ENCODE data around the gene SYT13. TPM values are rescaled to one million over a fixed set of nuclear protein-coding genes. Genes with fewer than 3 reads are reported as not detected.

SYT13 gene
- total and polyA plus RNA-seq, 2 of the 4 experiments (the other 2 are of a cell fraction): not detected

GRCh38 chr11:45285250-45285828 is 802 bp downstream of the SYT13 start:
- Histone ChIP-seq H4K20me1 (ENCODE audit: insufficient read depth, low read length) (no peaks in the 10 kb centered on the region), H4K5ac (ENCODE audit: low read depth, low read length) (no peak overlapping the region), H2AFZ (replicated peaks; ENCODE audit: low read length, poor library complexity) (no peak overlapping the region), H3K18ac (ENCODE audit: low read depth, low read length) (no peak overlapping the region), H4K91ac (ENCODE audit: insufficient read depth, low read depth, low read length) (no peak overlapping the region), H3K27me3 (ENCODE audit: control insufficient read depth, insufficient read depth, low read length) (peaks cover 45% of the 10 kb centered on the region), H3K9me3 (ENCODE audit: control insufficient read depth, insufficient read depth, low read length) (peaks cover 9% of the 10 kb centered on the region; the same call in 1 of the 2 replicates), H3K23ac (ENCODE audit: low read depth, low read length) (no peak overlapping the region), H4K8ac (ENCODE audit: low read depth in 2 of 2, low read length in 2 of 2) (no peak overlapping the region), H3K79me1 (ENCODE audit: low read depth in 1 of 2, low read length in 2 of 2) (no peaks in the 10 kb centered on the region), H3K4me2 (ENCODE audit: low read depth, low read length) (no peak overlapping the region), H3K4me1 (ENCODE audit: control insufficient read depth, insufficient read depth, low read length) (no peaks in the 10 kb centered on the region), H2AK9ac (replicated peaks; ENCODE audit: low read depth, low read length, poor library complexity) (no peak overlapping the region), H2AK5ac (ENCODE audit: low read depth, low read length) (no peak overlapping the region), H3K9ac (ENCODE audit: low read depth, low read length) (no peak overlapping the region), H3K9me1 (ENCODE audit: insufficient read depth, low read length) (no peaks in the 10 kb centered on the region), H3K4me3 (ENCODE audit: insufficient read depth, low read depth, low read length) (no peak overlapping the region), H3K56ac (ENCODE audit: extremely low read depth, insufficient read depth, low read length) (no peak overlapping the region), H2BK5ac (ENCODE audit: low read depth, low read length, poor library complexity, severe bottlenecking) (no peak overlapping the region), H3K36me3 (ENCODE audit: control insufficient read depth, insufficient read depth, low read length) (no peaks in the 10 kb centered on the region), H2BK120ac (ENCODE audit: low read depth, low read length) (no peak overlapping the region), H2BK15ac (ENCODE audit: low read depth, low read length) (no peak overlapping the region), H3K27ac (ENCODE audit: insufficient read depth, low read length) (no peak overlapping the region), H2BK20ac (ENCODE audit: low read depth, low read length) (no peak overlapping the region), H3K4ac (ENCODE audit: low read depth, low read length) (no peak overlapping the region), H3K14ac (replicated peaks; ENCODE audit: low read depth, low read length) (no peak overlapping the region)
- dilution Hi-C loops (cut with HindIII; ENCODE audit: low sequenced_read_pairs, unreplicated experiment): no loop called here
- DNase-seq (no peak), ATAC-seq (ENCODE audit: low read depth) (no peak)
- TF ChIP-seq FOS (IDR thresholded peaks at IDR 0.05; ENCODE audit: low read depth, low read length): no peak
- TF ChIP-seq CHD1 (IDR thresholded peaks at IDR 0.05; ENCODE audit: low read depth, low read length): no peak
- TF ChIP-seq CEBPB (IDR thresholded peaks at IDR 0.05; ENCODE audit: low read depth, low read length): no peak
- no peak for TF ChIP-seq CTCF (conservative IDR thresholded peaks at IDR 0.05; ENCODE audit: low read depth, low read length)
- no peak for TF ChIP-seq USF2 (IDR thresholded peaks at IDR 0.05; ENCODE audit: low read depth, low read length)
- TF ChIP-seq SMC3 (IDR thresholded peaks at IDR 0.05; ENCODE audit: low read depth, low read length): no peak
- TF ChIP-seq RAD21 (IDR thresholded peaks at IDR 0.05; ENCODE audit: low read length): no peak
- TF ChIP-seq RFX5 (IDR thresholded peaks at IDR 0.05; ENCODE audit: low read depth, low read length): no peak
- TF ChIP-seq MAZ (IDR thresholded peaks at IDR 0.05; ENCODE audit: borderline replicate concordance, low read depth, low read length): no peak
- TF ChIP-seq BHLHE40 (IDR thresholded peaks at IDR 0.05; ENCODE audit: low read depth, low read length): no peak
- TF ChIP-seq RCOR1 (IDR thresholded peaks at IDR 0.05; ENCODE audit: insufficient replicate concordance, low read length): no peak
- TF ChIP-seq MAFK (IDR thresholded peaks at IDR 0.05; ENCODE audit: low read depth, low read length): no peak
- no peak for TF ChIP-seq NFE2L2 (IDR thresholded peaks at IDR 0.05; ENCODE audit: low read depth, low read length)
- TF ChIP-seq MXI1 (IDR thresholded peaks at IDR 0.05; ENCODE audit: borderline replicate concordance, low read depth, low read length): no peak
- TF ChIP-seq ELK1 (IDR thresholded peaks at IDR 0.05; ENCODE audit: borderline replicate concordance, low read depth, low read length): no peak
- TF ChIP-seq POLR2A (IDR thresholded peaks at IDR 0.05; ENCODE audit: low read depth, low read length): no peak
- WGBS, 2 experiments (ENCODE audit: extremely low coverage in 2 of 2, insufficient read length in 1 of 2): 12% methylated on average over 10 of the region's 13 CpGs; no CpG with 5 or more reads in 1 of the 2 experiments
- intact Hi-C loops (cut with micrococcal nuclease): no loop called here
- no TSS peak for BruUV-seq (replicated peaks)
- CTCF ChIA-PET: no interaction called here
- POLR2A ChIA-PET (ENCODE audit: unreplicated experiment): no interaction called here
- in situ Hi-C loops (cut with MboI; ENCODE audit: low sequenced_read_pairs): loop anchor here (25.0 kb wide), 1 partner anchor 598 kb away; no protein-coding TSS in a partner anchor
